AG09309 (cell line): ENCODE data around the gene SLC24A1.

Experiments
- DNase-seq: peaks from one replicate; pipeline ENCODE4 v3.0.0-alpha.2; 2010; ENCODE audit warnings: low read depth
- H3K4me3 ChIP-seq: 2 replicates; pipeline ENCODE4 v1.5.1; 2011; ENCODE audit warnings: mild to moderate bottlenecking, low read depth, low read length, moderate library complexity; ENCODE audit not compliant: control insufficient read depth
- CTCF ChIP-seq: IDR thresholded peaks from 2 replicates; pipeline ENCODE4 v1.5.1; 2011; ENCODE audit warnings: mild to moderate bottlenecking, low read depth, low read length, inconsistent platforms; ENCODE audit not compliant: insufficient read depth, control insufficient read depth; ENCODE audit errors: missing control alignments

SLC24A1 gene

DNA sequence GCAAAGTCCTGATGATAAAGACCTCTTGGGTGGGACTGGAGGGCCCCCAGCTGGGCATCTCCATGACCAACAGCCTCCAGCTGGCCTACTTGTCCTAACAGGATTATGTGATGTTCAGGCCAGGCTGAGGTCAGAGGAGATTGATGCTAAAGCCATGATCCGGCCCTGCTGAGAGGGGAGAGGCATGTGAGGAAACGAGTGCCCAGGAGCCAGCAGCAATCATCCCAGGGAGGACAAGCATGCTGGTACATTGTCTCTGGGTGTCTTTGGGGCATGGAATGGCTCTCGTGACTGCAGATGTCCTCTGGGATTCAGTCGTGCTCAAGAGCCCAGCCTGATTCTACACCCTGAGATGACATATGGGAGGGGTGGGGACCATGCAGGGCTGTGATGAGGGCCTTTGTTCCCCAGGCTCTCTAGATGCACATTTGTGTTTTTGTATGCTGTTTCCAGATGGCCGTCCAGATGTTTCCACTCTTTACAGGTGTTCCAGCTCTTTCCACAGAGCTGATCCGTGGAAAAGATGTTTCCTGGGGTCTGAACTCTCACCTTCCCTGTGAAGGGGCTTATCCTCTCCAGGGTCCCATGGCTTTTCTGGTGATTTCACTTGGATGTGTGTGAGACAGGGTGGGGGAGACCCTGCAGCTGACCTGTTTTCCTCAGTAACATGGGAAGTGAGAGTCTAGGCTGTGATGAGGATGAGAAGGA lies 20.2 kb downstream of the SLC24A1 start:
- no peak for DNase-seq
- TF ChIP-seq CTCF, result no peak
- H3K4me3 ChIP-seq, result no peak overlapping the region

DNA sequence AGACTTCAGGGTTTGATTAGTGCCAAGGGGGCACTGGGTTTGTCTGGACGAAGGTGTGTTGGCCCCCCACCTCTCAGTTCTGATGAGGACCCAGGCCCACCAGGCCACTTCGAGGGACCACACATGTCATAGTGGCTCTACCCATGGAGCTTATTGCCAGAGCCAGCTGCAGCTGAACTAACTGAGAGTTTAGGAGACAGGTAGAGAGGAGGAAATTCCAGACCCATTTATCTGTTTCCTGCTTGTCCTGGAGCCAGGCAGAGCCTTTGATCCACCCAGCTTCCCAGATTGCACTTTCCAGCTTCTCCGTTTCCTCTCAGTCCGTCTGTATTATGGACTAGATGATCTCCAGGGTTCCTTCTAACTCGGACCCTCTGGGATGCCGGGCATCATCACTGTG lies 20.9 kb downstream of the SLC24A1 start:
- H3K4me3 ChIP-seq, result no peak overlapping the region
- no peak for DNase-seq
- TF ChIP-seq CTCF, result no peak

DNA sequence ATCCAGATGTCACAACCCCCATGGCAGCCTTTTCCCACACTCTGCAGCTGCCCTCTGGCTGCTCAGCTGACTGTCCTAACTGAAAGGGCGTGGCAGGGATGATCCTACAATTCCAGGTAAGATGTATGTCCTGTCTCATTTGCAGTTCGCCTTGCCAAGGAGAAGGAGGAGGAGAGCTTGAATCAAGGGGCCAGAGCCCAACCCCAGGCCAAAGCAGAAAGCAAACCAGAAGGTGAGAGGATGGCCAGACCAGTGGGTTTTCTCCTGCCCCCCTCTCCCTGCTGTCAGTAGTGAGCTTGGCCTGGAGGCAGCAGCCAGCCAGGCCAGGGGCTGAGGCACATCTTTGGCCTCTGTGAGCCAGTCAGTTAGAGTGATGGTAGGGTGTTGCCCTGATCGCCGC lies 22.5 kb downstream of the SLC24A1 start:
- no peak overlapping the region for H3K4me3 ChIP-seq
- TF ChIP-seq CTCF, result no peak
- DNase-seq, result no peak

DNA sequence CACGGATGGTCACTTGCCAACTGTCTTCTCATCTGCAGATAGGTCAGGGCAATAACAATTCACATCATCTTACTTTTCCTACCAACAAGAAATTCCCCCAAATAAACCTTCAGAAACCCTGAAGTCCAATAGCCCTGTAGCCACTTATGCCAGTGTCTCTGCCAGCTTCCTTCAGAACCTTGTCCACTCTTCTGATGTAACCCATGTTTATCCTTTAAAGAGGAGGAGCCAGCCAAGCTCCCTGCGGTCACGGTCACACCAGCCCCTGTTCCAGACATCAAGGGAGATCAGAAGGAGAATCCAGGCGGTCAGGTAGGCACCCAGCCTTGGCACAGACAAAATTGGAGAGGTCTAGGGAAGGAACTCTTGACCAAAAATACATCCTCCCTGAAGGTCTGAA lies 23.7 kb downstream of the SLC24A1 start:
- TF ChIP-seq CTCF, result no peak
- DNase-seq, result no peak
- H3K4me3 ChIP-seq, result no peak overlapping the region

DNA sequence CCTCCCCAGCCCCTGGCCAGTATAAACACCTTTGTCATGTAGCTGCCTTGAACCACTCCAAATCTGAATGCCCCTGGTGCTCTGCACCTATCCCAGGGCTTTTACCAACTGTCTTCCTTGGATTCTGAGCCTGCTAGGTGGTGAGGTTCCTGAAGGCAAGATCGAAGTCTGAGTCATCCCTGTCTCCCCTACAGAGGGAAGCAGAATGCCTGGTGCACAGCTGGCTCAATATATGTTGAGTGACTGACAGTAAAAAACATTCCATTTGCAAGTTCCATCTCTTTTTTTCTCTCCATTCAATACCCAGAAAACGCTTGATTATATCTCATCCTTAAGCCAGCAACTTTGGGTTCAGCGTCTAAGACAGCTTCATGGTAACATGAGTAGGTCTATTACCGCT lies 24.7 kb downstream of the SLC24A1 start:
- no peak for TF ChIP-seq CTCF
- no peak for DNase-seq
- H3K4me3 ChIP-seq, result no peak overlapping the region

- H3K4me3 ChIP-seq, result no peak overlapping the region
- DNase-seq, result no peak
- TF ChIP-seq CTCF, result no peak
Observed at GRCh38 chr15:65650312-65651041, 28.7 kb downstream of the SLC24A1 start.
